HepG2 (cell line): Measurements from ENCODE around the gene ARL2. TPM values are rescaled to one million over a fixed set of nuclear protein-coding genes. Genes with fewer than 3 reads are reported as not detected.
A peak's percentile ranks its signal among the peaks of the same experiment; 100 is the strongest.

Experiments used
- ASH2L ChIP-seq: fragments of 300-600, 200-600 bp; sonication (generic); IDR thresholded peaks from 2 replicates; pipeline ENCODE4 v1.7.0; 2017; ENCODE audit warnings: low read depth, mild to moderate bottlenecking, moderate library complexity, mixed read lengths, low read length; ENCODE audit not compliant: insufficient read length
- E2F5 ChIP-seq: sonication (generic); formaldehyde crosslinking; conservative IDR thresholded peaks from 2 replicates; pipeline ENCODE4 v1.4.0; 2020; ENCODE audit warnings: missing genetic modification reagents
- ELF1 ChIP-seq: sonication (generic); formaldehyde crosslinking; IDR thresholded peaks from 2 replicates; pipeline ENCODE4 v1.4.0; 2020; ENCODE audit warnings: missing genetic modification reagents
- ETV5 ChIP-seq: IDR thresholded peaks from 2 replicates; pipeline ENCODE4 v1.6.1; 2018; ENCODE audit warnings: missing biosample characterization, missing genetic modification reagents, inconsistent platforms, borderline replicate concordance
- FOXO1 ChIP-seq: sonication (generic); formaldehyde crosslinking; IDR thresholded peaks from 2 replicates; pipeline ENCODE4 v1.4.0; 2020; ENCODE audit warnings: missing genetic modification reagents
- HES4 ChIP-seq: sonication (generic); formaldehyde crosslinking; IDR thresholded peaks from 2 replicates; pipeline ENCODE4 v1.9.0; 2021; ENCODE audit warnings: mild to moderate bottlenecking, missing genetic modification reagents, borderline replicate concordance
- HHEX ChIP-seq: IDR thresholded peaks from 2 replicates; pipeline ENCODE4 v1.6.1; 2016; ENCODE audit warnings: control low read depth
- HMGXB3 ChIP-seq: sonication (generic); formaldehyde crosslinking; IDR thresholded peaks from 2 replicates; pipeline ENCODE4 v1.4.0; 2020; ENCODE audit warnings: missing genetic modification reagents, borderline replicate concordance
- HNRNPK ChIP-seq: fragments of 200-400 bp; formaldehyde crosslinking; IDR thresholded peaks from 2 replicates; pipeline ENCODE4 v1.6.1; 2018; ENCODE audit warnings: low read length, low read depth, moderate library complexity, mild to moderate bottlenecking; ENCODE audit not compliant: poor library complexity, severe bottlenecking
- KDM3A ChIP-seq: IDR thresholded peaks from 2 replicates; pipeline ENCODE4 v1.6.1; 2018; ENCODE audit warnings: low read depth, missing compliant biosample characterization
- MBNL3 ChIP-seq: fragments of 250-450 bp; sonication (Bioruptor Pico); conservative IDR thresholded peaks from 2 replicates; pipeline ENCODE4 v1.8.0; 2022; ENCODE audit warnings: mild to moderate bottlenecking, inconsistent platforms
- PHF21A ChIP-seq: sonication (generic); formaldehyde crosslinking; IDR thresholded peaks from 2 replicates; pipeline ENCODE4 v1.5.0; 2020; ENCODE audit warnings: mild to moderate bottlenecking, missing genetic modification reagents
- REXO4 ChIP-seq: sonication (generic); formaldehyde crosslinking; IDR thresholded peaks from 2 replicates; pipeline ENCODE4 v1.8.0; 2022; ENCODE audit warnings: missing genetic modification reagents, mild to moderate bottlenecking, borderline replicate concordance
- SRSF4 ChIP-seq: fragments of 200-400 bp; formaldehyde crosslinking; IDR thresholded peaks from one replicate; pipeline ENCODE4 v1.6.1; 2018; ENCODE audit warnings: mild to moderate bottlenecking, low read depth, low read length, moderate library complexity; ENCODE audit not compliant: poor library complexity, severe bottlenecking
- TP53 ChIP-seq: sonication (generic); formaldehyde crosslinking; conservative IDR thresholded peaks from 2 replicates; pipeline ENCODE4 v1.4.0; 2020; ENCODE audit warnings: missing genetic modification reagents
- ZNF510 ChIP-seq: sonication (generic); formaldehyde crosslinking; IDR thresholded peaks from 2 replicates; pipeline ENCODE4 v1.4.0; 2020; ENCODE audit warnings: low read depth, mild to moderate bottlenecking, missing genetic modification reagents
- ZNF556 ChIP-seq: sonication (generic); formaldehyde crosslinking; IDR thresholded peaks from 2 replicates; pipeline ENCODE4 v1.4.0; 2020; ENCODE audit warnings: mild to moderate bottlenecking, missing genetic modification reagents, borderline replicate concordance
- ZNF746 ChIP-seq: sonication (generic); formaldehyde crosslinking; IDR thresholded peaks from 2 replicates; pipeline ENCODE4 v1.8.0; 2022; ENCODE audit warnings: mild to moderate bottlenecking, missing genetic modification reagents
- polyA plus RNA-seq, 8 experiments: library from polyadenylated mRNA; depleted of rRNA in 3 of 8; stranded (reverse) in 7 of 8; unstranded in 1 of 8; fragments of >200 nt; fragmentation: Illumina TruSeq in 4 of 8; extraction: Trizol in 4 of 8; gene quantifications; 2 replicates each; pipeline versions ENCODE4 v1.2.1 to v1.2.3, GENCODE V29; 2011 to 2016; ENCODE audit warnings: low read depth in 4 of 8, missing spikeins in 1 of 8, mixed read lengths in 1 of 8; ENCODE audit not compliant: insufficient read depth in 1 of 8
- total RNA-seq, 5 experiments: library from RNA; depleted of rRNA; stranded (reverse); fragments of >200 nt; fragmentation: Illumina TruSeq; extraction: Trizol; gene quantifications; 2 replicates each; pipeline ENCODE4 v1.2.3, GENCODE V29; 2016; ENCODE audit warnings: low read depth in 1 of 5
- TF ChIP-seq, protein P1 (sequence below): conservative IDR thresholded peaks from 2 replicates; pipeline ENCODE4 v1.6.1; 2018; ENCODE audit warnings: missing genetic modification reagents
- TF ChIP-seq, protein P2 (sequence below): sonication (generic); formaldehyde crosslinking; IDR thresholded peaks from 2 replicates; pipeline ENCODE4 v1.4.0; 2020; ENCODE audit warnings: mild to moderate bottlenecking, missing genetic modification reagents
- TF ChIP-seq, protein P3 (sequence below): IDR thresholded peaks from 2 replicates; pipeline ENCODE4 v1.6.1; 2012; ENCODE audit warnings: inconsistent platforms

The ARL2 gene
- total and polyA plus RNA-seq, 2 of the 13 experiments (the other 11 are each of a cell fraction or from before 2014, with no cell fraction given): 82.9 to 84.4 TPM

GRCh38 chr11:64998690-64999431, 15.1 kb upstream of the ARL2 start (continued):
- no peak for TF ChIP-seq E2F5
- TF ChIP-seq FOXO1 (CRISPR knock-in tag): no peak
- no peak for TF ChIP-seq ASH2L
- TF ChIP-seq, protein P1, sequence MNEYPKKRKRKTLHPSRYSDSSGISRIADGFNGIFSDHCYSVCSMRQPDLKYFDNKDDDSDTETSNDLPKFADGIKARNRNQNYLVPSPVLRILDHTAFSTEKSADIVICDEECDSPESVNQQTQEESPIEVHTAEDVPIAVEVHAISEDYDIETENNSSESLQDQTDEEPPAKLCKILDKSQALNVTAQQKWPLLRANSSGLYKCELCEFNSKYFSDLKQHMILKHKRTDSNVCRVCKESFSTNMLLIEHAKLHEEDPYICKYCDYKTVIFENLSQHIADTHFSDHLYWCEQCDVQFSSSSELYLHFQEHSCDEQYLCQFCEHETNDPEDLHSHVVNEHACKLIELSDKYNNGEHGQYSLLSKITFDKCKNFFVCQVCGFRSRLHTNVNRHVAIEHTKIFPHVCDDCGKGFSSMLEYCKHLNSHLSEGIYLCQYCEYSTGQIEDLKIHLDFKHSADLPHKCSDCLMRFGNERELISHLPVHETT (CRISPR knock-in tag): no peak
- no peak; the same call in 1 of the 2 replicates for TF ChIP-seq ELF1 (CRISPR knock-in tag)
- TF ChIP-seq ZNF556 (CRISPR knock-in tag): peak; percentile 56; the same call in 1 of the 2 replicates
- no peak for TF ChIP-seq SRSF4
- TF ChIP-seq TP53 (CRISPR knock-in tag): no peak
- TF ChIP-seq, protein P2, sequence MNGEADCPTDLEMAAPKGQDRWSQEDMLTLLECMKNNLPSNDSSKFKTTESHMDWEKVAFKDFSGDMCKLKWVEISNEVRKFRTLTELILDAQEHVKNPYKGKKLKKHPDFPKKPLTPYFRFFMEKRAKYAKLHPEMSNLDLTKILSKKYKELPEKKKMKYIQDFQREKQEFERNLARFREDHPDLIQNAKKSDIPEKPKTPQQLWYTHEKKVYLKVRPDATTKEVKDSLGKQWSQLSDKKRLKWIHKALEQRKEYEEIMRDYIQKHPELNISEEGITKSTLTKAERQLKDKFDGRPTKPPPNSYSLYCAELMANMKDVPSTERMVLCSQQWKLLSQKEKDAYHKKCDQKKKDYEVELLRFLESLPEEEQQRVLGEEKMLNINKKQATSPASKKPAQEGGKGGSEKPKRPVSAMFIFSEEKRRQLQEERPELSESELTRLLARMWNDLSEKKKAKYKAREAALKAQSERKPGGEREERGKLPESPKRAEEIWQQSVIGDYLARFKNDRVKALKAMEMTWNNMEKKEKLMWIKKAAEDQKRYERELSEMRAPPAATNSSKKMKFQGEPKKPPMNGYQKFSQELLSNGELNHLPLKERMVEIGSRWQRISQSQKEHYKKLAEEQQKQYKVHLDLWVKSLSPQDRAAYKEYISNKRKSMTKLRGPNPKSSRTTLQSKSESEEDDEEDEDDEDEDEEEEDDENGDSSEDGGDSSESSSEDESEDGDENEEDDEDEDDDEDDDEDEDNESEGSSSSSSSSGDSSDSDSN: peak; percentile 37
- no peak for TF ChIP-seq REXO4
- no peak for TF ChIP-seq HMGXB3
- TF ChIP-seq MBNL3: no peak
- TF ChIP-seq, protein P3, sequence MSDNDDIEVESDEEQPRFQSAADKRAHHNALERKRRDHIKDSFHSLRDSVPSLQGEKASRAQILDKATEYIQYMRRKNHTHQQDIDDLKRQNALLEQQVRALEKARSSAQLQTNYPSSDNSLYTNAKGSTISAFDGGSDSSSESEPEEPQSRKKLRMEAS: 0 out of 2 replicates have a peak, but pooled peaks have one; percentile 12
- no peak for TF ChIP-seq HHEX (CRISPR knock-in tag)
- TF ChIP-seq ZNF510 (CRISPR knock-in tag): no peak
- TF ChIP-seq KDM3A (CRISPR knock-in tag): no peak
- TF ChIP-seq ZNF746: no peak
- TF ChIP-seq ETV5 (CRISPR knock-in tag): no peak
- no peak for TF ChIP-seq HES4 (CRISPR knock-in tag)
- no peak for TF ChIP-seq PHF21A (CRISPR knock-in tag)
- TF ChIP-seq HNRNPK: no peak
